ENCODE data around the gene RTN4. TPM values are rescaled to one million over a fixed set of nuclear protein-coding genes. Genes with fewer than 3 reads are reported as not detected.

The RTN4 gene
- total and polyA plus RNA-seq, 5 donors from 2014 or later, result 84.2 to 151 (median 102) TPM

DNA sequence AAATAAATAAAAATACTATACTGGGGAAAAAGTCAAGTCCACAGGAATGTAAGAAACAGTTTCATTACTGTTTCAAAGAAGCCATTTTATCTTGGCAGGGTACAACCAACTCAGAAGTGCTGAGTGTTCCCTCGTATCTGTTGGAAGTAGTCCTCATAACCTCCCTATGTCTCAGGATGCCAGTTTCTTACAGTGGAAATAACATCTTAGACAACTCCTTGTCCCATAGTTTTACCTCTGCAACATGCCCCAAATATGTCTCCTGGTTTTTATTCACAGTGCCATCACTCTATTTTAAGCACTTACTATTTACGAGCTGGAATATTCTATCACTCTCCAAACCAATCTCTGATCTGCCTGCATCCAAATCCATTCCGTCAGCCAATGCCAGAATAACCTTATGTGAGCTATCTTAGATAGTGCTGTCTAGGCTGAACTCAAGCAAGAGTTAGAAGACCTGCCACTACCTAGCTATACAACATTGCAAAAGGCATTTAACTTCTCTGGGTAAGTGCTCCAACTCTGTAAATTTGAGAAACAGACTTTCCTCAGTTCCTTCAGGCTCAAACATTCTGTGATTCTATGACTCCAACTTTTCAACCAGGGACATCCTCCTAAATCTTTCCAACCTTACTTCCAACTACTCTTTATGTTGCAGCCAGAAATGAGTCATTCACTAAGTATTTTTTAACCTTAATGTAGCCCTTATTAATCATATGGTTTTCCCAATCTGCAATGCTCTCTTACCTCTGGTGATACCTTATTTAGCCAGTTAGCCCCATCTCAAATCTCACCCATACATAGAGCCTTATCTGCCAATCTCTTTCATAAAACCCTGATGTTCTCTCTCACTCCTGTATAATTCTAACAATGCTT is 66.7 kb downstream of the RTN4 start:
- no peaks in the 10 kb centered on the region for H3K9me3 ChIP-seq (ENCODE audit: control insufficient read depth in 2 of 2, low read length in 2 of 2)
- H3K27ac ChIP-seq (ENCODE audit: insufficient read depth, low read length, poor library complexity, severe bottlenecking), result no peak overlapping the region
- no peaks in the 10 kb centered on the region for H3K27me3 Mint-ChIP-seq
- no peaks in the 10 kb centered on the region for H3K9me3 Mint-ChIP-seq
- no peak overlapping the region for H3K4me3 ChIP-seq (ENCODE audit: low read depth, low read length)
- H3K27ac Mint-ChIP-seq, result peak overlapping the region in 2 of 3 donors; percentile 23 to 95
- H3K4me1 Mint-ChIP-seq, result peaks cover 33 to 76% (median 50%) of the 10 kb centered on the region in 4 donors
- DNase-seq (no peak), ATAC-seq (ENCODE audit: low read depth in 2 of 2) (no peak)
- peaks cover 12% of the 10 kb centered on the region for H3K4me1 ChIP-seq (ENCODE audit: control insufficient read depth, insufficient read depth, low read length, poor library complexity, severe bottlenecking)
- H3K36me3 ChIP-seq (ENCODE audit: control insufficient read depth, insufficient read depth, low read length), result peaks cover 47% of the 10 kb centered on the region
- H3K27me3 ChIP-seq (ENCODE audit: control insufficient read depth, insufficient read depth, low read length), result no peaks in the 10 kb centered on the region
- peak overlapping the region in 2 of 4 donors; percentile 0 to 9 for H3K4me3 Mint-ChIP-seq
- H3K36me3 Mint-ChIP-seq, result peaks cover 41% of the 10 kb centered on the region

DNA sequence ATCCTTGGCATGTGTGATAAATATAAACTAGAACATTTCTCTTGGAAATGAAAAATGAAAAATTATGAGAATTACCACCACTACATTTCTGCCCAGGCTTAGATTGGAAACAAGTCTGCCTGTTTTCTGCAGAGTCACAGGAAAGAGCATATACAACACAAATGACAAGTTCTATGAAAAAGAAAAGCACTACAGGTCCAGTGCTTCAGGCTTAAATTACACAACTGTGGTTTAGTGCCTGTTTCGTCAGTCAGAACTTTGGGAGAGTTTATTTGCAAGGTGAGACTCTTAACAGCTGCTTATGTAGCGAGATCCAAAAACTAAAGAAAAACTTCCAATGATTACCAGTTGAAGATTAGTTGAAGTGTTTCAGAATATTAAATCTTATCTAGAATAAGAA is 68.9 kb downstream of the RTN4 start:
- Mint-ChIP-seq H3K9me3 (no peaks in the 10 kb centered on the region), H3K27me3 (no peaks in the 10 kb centered on the region), H3K4me3 (no peak overlapping the region), H3K36me3 (peaks cover 34% of the 10 kb centered on the region), H3K27ac (peak overlapping the region in 2 of 3 donors; percentile 27 to 34), H3K4me1 (peaks cover 24 to 74% (median 52%) of the 10 kb centered on the region in 4 donors)
- ATAC-seq (ENCODE audit: low read depth in 2 of 2), result no peak
- H3K27ac ChIP-seq (ENCODE audit: insufficient read depth, low read length, poor library complexity, severe bottlenecking), result no peak overlapping the region
- H3K27me3 ChIP-seq (ENCODE audit: control insufficient read depth, insufficient read depth, low read length), result no peaks in the 10 kb centered on the region
- no peaks in the 10 kb centered on the region for H3K9me3 ChIP-seq (ENCODE audit: control insufficient read depth in 2 of 2, low read length in 2 of 2)
- peaks cover 38% of the 10 kb centered on the region for H3K36me3 ChIP-seq (ENCODE audit: control insufficient read depth, insufficient read depth, low read length)
- H3K4me3 ChIP-seq (ENCODE audit: low read depth, low read length), result no peak overlapping the region
- no peak for DNase-seq
- H3K4me1 ChIP-seq (ENCODE audit: control insufficient read depth, insufficient read depth, low read length, poor library complexity, severe bottlenecking), result peaks cover 24% of the 10 kb centered on the region

DNA sequence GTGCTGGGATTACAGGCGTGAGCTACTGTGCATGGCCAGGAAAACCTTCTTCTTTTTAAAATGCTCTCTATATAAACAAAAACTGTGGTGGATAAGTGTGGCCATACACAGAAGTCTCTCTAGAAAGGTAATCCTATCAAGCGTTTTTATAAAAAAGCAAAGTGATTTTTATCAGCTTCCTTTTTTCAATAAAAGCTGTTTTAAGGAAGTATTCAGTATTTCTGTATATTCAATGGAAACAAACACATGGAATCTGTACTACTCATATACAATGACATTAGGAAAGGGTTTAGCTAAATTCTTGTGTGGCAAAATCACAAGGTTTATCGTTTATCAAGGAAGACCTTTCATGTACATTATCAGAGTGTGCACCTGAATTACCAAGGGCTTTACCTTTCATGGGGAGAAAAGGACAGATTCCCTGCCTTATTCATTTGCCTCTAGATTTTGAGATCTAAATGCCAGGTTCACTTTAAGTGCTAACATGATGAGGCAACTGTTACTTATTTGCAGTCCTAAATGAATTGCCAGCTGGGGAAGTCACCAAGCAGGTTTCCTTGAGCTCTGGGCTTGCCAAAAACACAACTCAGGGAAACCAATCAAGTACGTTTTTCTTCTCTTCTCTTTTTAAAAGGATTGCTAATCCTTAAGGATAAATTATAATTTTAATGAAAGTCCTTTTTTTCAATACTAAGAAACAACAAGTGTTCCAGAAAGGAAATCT is 70.8 kb downstream of the RTN4 start:
- H3K27me3 Mint-ChIP-seq, result no peaks in the 10 kb centered on the region
- H3K4me3 Mint-ChIP-seq, result no peak overlapping the region
- no peak overlapping the region for H3K27ac Mint-ChIP-seq
- Histone ChIP-seq H3K27ac (ENCODE audit: insufficient read depth, low read length, poor library complexity, severe bottlenecking) (no peak overlapping the region), H3K27me3 (ENCODE audit: control insufficient read depth, insufficient read depth, low read length) (no peaks in the 10 kb centered on the region), H3K9me3 (ENCODE audit: control insufficient read depth in 2 of 2, low read length in 2 of 2) (no peaks in the 10 kb centered on the region), H3K4me1 (ENCODE audit: control insufficient read depth, insufficient read depth, low read length, poor library complexity, severe bottlenecking) (peaks cover 18% of the 10 kb centered on the region), H3K36me3 (ENCODE audit: control insufficient read depth, insufficient read depth, low read length) (peaks cover 27% of the 10 kb centered on the region), H3K4me3 (ENCODE audit: low read depth, low read length) (peak overlapping the region; percentile 3)
- no peak for ATAC-seq (ENCODE audit: low read depth in 2 of 2)
- H3K4me1 Mint-ChIP-seq, result peaks cover 35 to 75% (median 60%) of the 10 kb centered on the region in 4 donors
- no peaks in the 10 kb centered on the region for H3K9me3 Mint-ChIP-seq
- H3K36me3 Mint-ChIP-seq, result peaks cover 33% of the 10 kb centered on the region
- no peak for DNase-seq

DNA sequence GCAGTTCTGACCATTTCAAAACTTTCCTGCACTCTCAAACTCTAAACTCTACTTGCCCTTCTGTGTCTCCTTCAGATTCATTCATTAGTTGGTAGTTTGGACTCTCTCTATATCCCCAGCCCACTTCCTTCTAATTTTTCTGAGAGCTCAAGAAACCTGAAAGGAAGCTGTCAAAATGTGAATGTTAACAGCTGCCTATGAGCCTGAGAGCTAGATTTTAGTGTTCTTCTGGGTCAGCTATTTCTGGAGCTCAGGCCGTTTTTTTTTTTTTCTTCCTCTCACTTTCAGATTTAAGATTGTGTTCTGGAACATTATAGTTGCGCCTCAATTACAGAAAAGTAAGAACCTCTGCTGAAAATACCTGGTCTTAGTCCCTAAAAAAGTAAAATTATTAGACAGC is 73.1 kb downstream of the RTN4 start:
- H3K9me3 Mint-ChIP-seq, result no peaks in the 10 kb centered on the region
- no peaks in the 10 kb centered on the region for H3K27me3 Mint-ChIP-seq
- no peak for DNase-seq
- Histone ChIP-seq H3K4me3 (ENCODE audit: low read depth, low read length) (no peak overlapping the region), H3K27ac (ENCODE audit: insufficient read depth, low read length, poor library complexity, severe bottlenecking) (no peak overlapping the region), H3K4me1 (ENCODE audit: control insufficient read depth, insufficient read depth, low read length, poor library complexity, severe bottlenecking) (peaks cover 11% of the 10 kb centered on the region), H3K9me3 (ENCODE audit: control insufficient read depth in 2 of 2, low read length in 2 of 2) (no peaks in the 10 kb centered on the region), H3K36me3 (ENCODE audit: control insufficient read depth, insufficient read depth, low read length) (peaks cover 25% of the 10 kb centered on the region), H3K27me3 (ENCODE audit: control insufficient read depth, insufficient read depth, low read length) (no peaks in the 10 kb centered on the region)
- no peak for ATAC-seq (ENCODE audit: low read depth in 2 of 2)
- H3K4me3 Mint-ChIP-seq, result no peak overlapping the region
- H3K36me3 Mint-ChIP-seq, result peaks cover 30% of the 10 kb centered on the region
- H3K27ac Mint-ChIP-seq, result peak overlapping the region; percentile 55 to 85 (median 83)
- peaks cover 29 to 60% (median 58%) of the 10 kb centered on the region in 4 donors for H3K4me1 Mint-ChIP-seq

DNA sequence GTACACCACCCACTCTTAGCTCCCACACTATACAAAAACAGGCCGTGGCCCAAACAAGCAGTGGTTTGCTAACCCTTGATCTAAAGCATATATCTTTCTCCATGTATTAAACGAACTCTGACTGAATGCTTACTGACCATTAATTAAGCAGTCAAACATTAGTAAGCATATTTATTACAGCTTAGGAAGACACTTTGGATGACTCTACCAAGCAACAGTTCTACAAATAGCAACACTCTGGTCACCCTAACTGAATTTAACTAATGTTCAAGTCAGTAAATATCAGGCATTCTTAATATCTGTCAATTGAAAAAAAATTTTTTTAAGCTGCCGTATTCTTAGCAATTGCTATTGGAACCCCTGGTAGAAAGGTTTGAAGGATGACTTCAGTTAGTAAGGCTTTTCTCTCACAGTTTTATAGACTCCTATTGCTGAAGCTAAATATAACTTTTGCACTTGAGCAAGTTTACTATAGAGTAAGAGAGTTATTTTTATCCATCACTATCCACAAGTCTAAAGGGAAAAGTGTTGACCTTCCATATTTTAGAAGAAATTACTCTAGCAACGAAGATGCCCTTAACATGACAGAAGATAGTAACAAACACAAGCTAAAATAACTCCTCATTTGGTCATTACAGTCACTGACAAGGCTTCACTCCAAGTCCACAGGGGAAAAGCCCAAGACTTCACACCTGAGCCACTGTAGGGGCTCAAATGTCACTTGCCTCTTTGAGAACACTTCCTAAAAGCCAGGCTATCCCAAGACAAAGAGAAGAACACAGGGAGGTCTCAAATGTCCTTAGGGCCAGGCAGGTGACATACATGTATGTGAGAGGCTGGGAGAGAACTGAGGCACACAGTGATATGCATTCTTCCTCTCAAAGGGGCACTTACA is 74.4 kb downstream of the RTN4 start:
- Mint-ChIP-seq H3K9me3 (no peaks in the 10 kb centered on the region), H3K4me1 (peaks cover 24 to 58% (median 53%) of the 10 kb centered on the region in 4 donors), H3K27me3 (no peaks in the 10 kb centered on the region), H3K27ac (peak overlapping the region in 2 of 3 donors; percentile 51 to 85), H3K36me3 (peaks cover 35% of the 10 kb centered on the region), H3K4me3 (no peak overlapping the region)
- Histone ChIP-seq H3K36me3 (ENCODE audit: control insufficient read depth, insufficient read depth, low read length) (peaks cover 23% of the 10 kb centered on the region), H3K27me3 (ENCODE audit: control insufficient read depth, insufficient read depth, low read length) (no peaks in the 10 kb centered on the region), H3K9me3 (ENCODE audit: control insufficient read depth in 2 of 2, low read length in 2 of 2) (no peaks in the 10 kb centered on the region), H3K4me3 (ENCODE audit: low read depth, low read length) (no peak overlapping the region), H3K4me1 (ENCODE audit: control insufficient read depth, insufficient read depth, low read length, poor library complexity, severe bottlenecking) (peaks cover 11% of the 10 kb centered on the region), H3K27ac (ENCODE audit: insufficient read depth, low read length, poor library complexity, severe bottlenecking) (no peak overlapping the region)
- no peak for ATAC-seq (ENCODE audit: low read depth in 2 of 2)
- DNase-seq, result no peak

DNA sequence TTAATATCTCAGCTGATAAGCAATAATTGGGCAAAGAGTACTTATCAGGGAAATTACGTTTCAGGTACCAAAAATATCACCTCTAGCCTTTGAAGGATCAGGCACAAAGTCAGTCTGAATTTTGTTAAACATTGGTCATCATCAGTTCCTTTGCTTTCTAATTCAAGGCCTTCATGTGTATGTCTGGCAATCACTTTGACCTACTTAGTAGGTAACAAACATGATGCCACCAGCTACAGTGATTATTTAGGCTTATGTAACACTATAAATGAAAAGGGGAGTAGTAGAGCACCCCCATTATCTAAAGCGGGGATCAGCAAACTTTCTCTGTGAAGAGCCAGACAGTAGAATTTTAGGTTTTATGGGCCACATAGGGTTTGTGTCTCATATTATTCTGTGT is 75.1 kb downstream of the RTN4 start:
- Histone ChIP-seq H3K36me3 (ENCODE audit: control insufficient read depth, insufficient read depth, low read length) (peaks cover 24% of the 10 kb centered on the region), H3K27ac (ENCODE audit: insufficient read depth, low read length, poor library complexity, severe bottlenecking) (no peak overlapping the region), H3K9me3 (ENCODE audit: control insufficient read depth in 2 of 2, low read length in 2 of 2) (no peaks in the 10 kb centered on the region), H3K27me3 (ENCODE audit: control insufficient read depth, insufficient read depth, low read length) (no peaks in the 10 kb centered on the region), H3K4me1 (ENCODE audit: control insufficient read depth, insufficient read depth, low read length, poor library complexity, severe bottlenecking) (peaks cover 11% of the 10 kb centered on the region), H3K4me3 (ENCODE audit: low read depth, low read length) (no peak overlapping the region)
- DNase-seq, result no peak
- peaks cover 24 to 52% (median 48%) of the 10 kb centered on the region in 4 donors for H3K4me1 Mint-ChIP-seq
- H3K4me3 Mint-ChIP-seq, result no peak overlapping the region
- H3K27me3 Mint-ChIP-seq, result no peaks in the 10 kb centered on the region
- no peaks in the 10 kb centered on the region for H3K9me3 Mint-ChIP-seq
- peak overlapping the region in 2 of 3 donors; percentile 4 to 57 for H3K27ac Mint-ChIP-seq
- ATAC-seq (ENCODE audit: low read depth in 2 of 2), result no peak
- H3K36me3 Mint-ChIP-seq, result peaks cover 32% of the 10 kb centered on the region

DNA sequence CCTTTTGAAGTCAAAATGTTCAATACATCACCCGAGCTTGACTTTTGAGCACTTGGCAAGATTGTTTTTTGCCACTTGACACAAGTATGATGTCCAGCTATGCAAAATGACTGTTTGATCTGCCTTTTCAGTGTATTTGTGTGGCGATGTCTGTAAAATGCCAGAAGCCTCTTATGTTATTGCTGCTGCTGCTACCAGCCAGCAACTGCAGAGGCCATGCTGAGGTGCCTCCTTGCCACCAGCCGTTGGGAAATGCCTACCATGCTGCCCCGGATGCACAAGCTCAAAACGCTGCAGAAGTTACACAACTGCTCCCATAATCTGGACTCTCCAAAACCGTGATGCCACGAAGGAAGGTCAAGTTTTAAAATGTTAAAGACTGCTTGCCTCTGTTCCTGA is 80.3 kb downstream of the RTN4 start:
- H3K9me3 ChIP-seq (ENCODE audit: control insufficient read depth in 2 of 2, low read length in 2 of 2), result no peaks in the 10 kb centered on the region
- H3K4me1 ChIP-seq (ENCODE audit: control insufficient read depth, insufficient read depth, low read length, poor library complexity, severe bottlenecking), result peaks cover 21% of the 10 kb centered on the region
- ATAC-seq (ENCODE audit: low read depth in 2 of 2) (no peak), DNase-seq (no peak)
- peaks cover 0 to 13% (median 2%) of the 10 kb centered on the region in 7 donors for H3K9me3 Mint-ChIP-seq
- H3K36me3 Mint-ChIP-seq, result peaks cover 50% of the 10 kb centered on the region
- H3K36me3 ChIP-seq (ENCODE audit: control insufficient read depth, insufficient read depth, low read length), result peaks cover 23% of the 10 kb centered on the region
- H3K27me3 Mint-ChIP-seq, result no peaks in the 10 kb centered on the region
- H3K27me3 ChIP-seq (ENCODE audit: control insufficient read depth, insufficient read depth, low read length), result no peaks in the 10 kb centered on the region
- H3K4me1 Mint-ChIP-seq, result peaks cover 24 to 48% (median 36%) of the 10 kb centered on the region in 4 donors
- no peak overlapping the region for H3K27ac ChIP-seq (ENCODE audit: insufficient read depth, low read length, poor library complexity, severe bottlenecking)
- peak overlapping the region in 1 of 3 donors; percentile 18 for H3K27ac Mint-ChIP-seq
- no peak overlapping the region for H3K4me3 ChIP-seq (ENCODE audit: low read depth, low read length)
- no peak overlapping the region for H3K4me3 Mint-ChIP-seq

Measured in CD4-positive, CD25-positive, alpha-beta regulatory T cell (primary cell).